HG02763 (cell line): ENCODE measurements around the gene ZNF185.
"Not testable (repeated sequence)": the region's sequence is repeated elsewhere in the genome, so short reads cannot be mapped to it uniquely, and the experiment has no call there.

Experiments
- ATAC-seq: cut with Tn5 transposase; IDR thresholded peaks from one replicate; pipeline ENCODE4 v1.9.1; 2021; ENCODE audit warnings: mild to moderate bottlenecking, moderate library complexity; ENCODE audit not compliant: unreplicated experiment

Gene ZNF185

DNA sequence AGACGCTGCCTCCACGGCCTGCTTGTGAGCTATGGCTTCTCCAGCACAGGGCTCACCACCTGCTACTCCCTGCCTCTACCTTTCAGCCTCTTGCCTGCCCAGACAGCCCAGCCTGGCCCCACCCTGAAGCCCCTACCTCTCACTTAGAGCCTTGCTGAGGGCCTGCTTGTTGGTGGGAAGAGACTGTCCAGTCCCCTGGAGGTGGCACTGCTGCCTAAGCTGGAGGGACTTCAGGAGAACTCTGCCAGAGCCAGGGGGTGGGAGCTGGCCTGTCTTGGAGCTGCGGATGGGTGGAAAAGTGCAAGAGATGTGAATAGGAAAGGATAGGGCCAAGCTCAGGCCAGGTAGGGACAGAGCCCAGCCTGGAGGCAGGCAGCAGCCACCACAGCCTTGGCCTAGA, 2.7 kb upstream of the ZNF185 start:
- no peak for ATAC-seq

DNA sequence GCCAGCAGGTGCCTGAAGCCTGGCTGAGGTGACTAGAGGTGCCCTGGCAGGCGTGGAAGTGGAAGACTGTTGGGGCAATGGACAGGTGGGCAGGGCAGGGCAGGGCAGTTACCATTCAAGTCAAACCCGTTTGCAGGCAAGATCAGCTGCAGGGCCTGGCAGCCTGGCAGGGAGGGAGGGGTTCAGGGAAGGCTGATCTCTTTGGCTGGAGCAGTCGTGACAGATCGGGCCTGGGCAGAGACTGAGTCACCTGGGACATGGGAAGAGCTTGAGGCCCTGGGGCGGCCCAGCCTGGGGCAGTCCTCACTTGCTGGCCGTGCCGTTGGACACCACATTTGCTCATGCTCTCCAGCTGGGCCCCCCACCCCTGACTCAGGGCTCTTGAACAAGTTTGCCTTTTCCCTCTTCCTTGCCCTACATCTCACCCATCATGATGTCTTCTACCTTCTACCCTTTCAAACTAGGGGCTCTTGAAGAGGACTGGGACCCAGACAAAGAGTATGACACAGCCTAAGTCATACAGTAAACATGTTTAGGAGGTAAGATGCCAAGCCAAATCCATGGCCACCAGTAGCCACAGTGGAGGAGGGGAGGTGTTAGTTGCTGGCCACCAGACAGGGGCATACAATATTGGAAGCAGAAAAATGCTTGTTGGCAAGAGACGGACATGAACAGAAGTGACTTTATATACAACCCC, 2.0 kb upstream of the ZNF185 start:
- ATAC-seq = no peak

DNA sequence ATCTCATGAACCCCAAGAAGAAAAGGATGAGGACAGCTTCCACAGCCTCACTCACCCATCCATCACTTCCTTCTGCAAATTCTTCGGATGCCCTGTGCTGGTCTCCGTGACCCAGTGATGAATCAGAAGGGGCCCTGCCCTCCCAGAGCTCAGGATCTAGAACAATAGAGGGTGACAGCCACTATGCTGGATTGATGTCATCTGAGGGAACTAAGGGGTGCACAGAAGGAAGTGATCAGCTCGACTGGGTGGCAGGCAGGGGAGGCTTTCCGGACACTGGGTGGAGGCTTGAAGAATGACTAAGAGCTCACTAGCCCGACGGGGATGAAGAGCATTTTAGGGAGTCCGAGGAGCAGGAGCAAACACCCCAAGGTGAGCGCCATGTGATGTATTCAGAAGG, 1.4 kb upstream of the ZNF185 start:
- no peak for ATAC-seq

DNA sequence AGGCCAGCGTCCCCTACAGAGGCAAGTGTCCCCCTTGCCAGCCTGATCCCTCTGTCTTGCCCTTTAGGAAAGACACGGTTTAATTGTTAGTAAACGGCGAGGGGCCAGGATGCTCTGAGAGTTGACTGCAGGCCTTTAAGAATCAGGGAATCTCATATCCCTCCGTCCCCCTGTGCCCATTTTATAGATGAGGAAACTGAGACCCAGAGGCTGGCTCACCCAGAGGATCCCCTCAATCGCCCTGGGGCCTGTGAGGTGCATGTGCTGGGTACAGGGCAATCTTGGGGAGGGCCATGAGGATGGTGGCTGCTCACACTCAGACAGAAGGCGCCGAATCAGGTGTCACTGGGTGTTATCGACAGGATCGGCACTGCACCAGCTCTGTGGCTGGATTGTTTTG, 575 bp downstream of the ZNF185 start:
- ATAC-seq = no peak

DNA sequence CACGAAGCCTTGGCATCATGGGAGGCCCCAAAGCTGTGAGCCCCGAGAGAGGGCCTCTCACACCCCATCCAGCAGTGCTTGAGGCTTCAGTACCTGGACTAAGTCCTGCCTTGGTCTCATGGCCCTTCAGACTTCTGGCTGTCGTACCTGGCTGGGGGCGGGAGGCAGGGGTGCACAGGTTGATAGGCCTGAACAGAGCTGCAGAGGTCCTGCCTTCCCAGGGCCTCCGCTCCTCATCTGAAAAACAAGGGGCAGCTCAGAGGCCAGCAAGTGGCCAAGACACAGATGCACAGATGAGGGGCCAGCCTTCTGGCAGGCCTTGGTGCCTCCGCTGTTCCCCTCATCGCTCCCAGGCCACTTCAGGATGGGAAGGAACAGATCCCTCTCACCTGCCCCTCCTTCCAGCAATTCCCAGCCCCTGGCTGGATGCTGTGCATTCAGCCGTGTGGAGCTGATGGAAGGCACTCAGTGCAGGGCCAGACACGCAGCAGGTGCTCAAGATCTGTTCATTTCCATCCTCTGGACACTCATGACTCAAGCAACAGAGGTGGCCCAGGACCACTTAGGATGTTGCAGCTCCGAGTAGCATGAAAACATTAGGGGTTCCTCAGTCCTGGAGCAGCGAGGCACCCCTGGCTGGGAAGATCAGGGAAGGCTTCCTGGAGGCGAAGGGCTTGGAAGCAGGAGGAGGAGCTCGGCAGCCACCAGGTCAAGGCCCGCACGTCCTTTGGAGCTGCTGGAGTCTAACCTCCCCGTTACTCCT, 1.4 kb downstream of the ZNF185 start:
- no peak for ATAC-seq

DNA sequence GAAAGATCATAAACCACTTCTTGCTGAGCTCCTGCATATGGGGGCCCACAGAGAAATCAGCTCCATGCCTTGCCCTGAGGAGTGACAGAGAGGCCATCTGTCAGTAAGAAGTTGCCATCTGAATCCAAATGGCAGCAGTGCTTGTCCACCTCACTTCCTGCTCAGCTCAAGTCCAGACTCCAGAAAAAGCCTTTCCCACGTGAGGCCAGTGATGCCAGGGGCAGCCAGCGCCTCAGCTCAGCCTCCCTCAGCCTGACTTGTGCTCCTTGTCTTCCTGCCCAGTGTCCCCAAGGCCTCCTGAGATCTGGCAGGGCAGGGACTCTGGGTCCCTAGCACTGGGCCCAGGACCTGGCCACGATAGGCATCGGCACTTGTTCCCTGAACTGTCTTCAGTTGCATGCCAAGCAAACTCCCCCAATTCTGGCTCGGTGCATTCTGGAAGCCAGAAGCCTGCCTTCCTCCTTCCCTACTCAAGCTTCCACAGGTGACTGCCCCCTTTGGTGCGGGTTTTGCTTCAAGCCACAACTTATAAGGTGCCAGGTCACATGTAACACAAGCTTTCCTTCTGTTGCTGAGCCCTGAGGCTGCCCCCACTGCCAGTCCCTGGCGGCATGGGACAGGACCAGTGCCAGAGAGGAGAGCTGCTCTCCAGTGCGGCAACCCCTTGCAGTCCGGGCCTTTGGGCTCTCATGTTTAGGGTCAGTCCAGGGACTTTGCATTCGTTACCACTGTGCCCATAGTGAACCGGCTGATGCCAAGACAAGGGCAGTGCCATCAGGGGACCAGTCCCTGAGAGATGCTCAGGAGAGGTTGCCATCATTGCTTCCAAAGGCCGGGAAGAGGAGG, 2.2 kb downstream of the ZNF185 start:
- ATAC-seq = no peak

DNA sequence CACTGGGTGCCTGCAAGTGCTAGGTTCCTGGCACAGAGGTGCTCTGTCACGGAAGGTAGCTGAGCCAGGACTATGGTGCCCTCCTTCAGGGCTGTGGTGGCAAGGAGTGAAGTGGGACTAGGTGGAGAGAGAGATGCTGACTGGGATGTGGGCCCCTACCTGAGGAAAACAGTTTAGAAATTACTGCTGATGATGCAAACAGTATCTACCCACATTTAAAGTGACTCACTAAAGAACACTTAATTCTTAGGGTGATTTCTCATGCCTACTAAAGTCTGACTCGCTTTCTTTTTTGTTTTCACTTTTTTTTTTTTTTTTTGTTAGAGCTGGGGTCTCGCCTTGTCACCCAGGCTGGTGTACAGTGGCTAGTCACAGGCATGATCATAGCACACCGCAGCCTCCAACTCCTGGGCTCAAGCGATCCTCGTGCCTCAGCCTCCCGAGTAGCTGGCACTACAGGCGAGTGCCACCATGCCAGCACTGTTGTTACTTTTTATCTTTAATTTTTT, 3.1 kb downstream of the ZNF185 start:
- ATAC-seq = no peak

DNA sequence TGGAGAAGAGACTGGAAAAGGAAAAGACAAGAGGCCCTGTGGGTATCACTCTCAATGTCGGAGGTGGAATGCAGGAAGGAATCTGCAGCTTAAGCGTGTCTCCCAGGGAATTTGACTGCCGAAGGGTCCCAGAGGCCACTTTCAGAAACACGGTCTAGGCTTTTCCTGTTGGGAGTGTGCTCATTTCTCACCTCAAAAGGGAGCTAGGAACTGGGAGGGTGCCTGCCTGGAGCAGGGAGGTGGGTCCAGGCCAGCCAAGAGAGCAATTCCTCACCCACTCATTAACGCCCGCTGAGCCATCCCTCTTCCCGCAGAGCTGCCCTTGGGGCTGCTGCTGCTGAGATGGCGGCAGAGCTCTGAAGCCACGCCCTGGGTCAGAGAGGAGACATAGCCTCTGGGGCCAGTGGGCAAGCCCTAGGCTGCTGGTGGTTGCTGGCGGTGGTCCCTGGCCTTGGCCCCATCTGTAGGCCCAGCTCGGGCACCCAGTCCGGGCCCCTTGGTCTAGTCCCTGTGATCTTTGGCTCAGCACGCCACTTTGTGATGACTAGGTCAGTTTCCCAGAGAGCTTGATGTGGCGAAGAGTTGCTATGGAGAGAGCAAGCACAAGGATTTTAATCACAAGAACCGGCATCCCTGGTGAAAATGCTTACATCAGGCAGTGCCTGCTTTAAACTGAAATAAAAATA, 4.1 kb downstream of the ZNF185 start:
- ATAC-seq = no peak

DNA sequence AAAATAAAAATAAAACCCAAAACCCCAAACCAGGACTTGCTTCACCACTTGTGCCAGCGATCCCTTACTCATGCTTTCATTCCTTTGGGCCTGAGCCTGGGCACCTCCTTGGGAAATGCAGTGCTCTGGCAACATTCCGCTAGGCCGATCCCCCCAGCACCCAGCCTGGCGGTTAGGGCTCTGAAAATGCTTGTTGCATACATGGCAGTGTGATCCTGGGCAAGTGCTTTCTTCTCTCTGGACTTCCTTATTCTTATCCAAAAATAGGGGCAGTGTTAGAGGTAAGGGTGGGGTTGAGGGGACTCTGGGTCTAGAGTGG, 4.6 kb downstream of the ZNF185 start:
- no peak for ATAC-seq

DNA sequence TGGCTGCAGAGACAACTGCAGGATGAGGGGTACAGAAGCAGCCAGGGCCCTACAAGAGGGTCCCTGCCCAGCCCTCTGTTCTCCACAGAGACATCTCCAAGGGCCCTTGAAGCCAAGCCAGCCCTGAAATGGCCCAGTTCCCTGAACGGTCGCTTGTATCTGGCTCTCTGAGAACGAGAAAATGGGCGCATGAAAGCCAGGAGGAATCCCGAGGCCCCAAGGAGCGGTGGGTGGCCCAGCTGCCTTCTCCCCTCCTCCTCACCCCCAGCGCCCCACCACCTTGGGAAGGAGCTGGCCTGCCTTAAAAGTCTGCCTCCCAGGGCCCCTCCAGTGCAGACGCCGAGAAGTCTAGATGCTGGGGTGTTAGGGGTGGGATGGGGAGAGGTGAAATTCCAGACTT, 5.7 kb downstream of the ZNF185 start:
- ATAC-seq = no peak

DNA sequence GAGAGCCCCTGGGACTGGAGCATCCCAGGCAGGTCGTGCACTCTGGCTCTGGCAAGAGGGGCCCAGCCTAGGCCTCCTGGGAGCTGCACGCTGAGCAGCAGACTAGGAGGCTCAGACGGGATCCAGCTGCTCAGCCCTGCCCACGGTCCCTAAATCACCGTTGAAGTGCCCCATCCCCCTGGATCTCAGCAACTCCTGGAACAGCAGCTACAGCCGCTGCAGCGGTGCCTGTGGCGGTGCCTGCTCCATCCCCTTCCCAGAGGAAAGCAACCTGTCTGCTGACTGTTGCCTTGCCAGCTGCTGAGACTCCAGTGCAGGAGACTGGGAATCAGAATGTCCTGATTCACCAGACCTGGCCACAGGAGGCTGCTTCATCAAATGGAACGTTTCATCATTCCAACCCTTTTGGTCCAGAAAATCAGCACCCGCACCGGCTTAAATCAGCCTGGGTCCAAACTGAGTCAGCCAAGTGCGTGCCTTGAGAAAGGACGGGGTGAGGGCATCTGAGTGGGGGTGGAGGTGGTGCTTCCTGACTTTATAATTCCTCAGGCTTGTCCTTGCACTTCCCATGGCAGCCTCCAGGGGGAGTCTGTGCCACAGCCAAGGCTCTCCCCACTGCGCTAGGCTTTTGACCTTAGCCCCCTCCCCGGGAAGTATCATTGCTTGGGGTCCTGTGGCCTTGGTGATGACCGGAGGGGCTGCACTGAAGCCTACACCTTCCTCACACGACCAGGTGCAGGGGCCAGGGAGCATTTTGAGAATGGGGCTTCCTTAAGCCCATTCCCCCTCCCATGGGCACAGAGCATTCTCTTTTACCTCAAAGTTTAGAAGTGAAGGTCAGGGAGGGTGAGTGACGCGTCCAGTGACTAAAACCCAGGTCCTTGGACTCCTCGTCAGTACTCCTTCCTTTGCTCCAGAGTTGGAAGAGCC, 6.5 kb downstream of the ZNF185 start:
- no peak for ATAC-seq

DNA sequence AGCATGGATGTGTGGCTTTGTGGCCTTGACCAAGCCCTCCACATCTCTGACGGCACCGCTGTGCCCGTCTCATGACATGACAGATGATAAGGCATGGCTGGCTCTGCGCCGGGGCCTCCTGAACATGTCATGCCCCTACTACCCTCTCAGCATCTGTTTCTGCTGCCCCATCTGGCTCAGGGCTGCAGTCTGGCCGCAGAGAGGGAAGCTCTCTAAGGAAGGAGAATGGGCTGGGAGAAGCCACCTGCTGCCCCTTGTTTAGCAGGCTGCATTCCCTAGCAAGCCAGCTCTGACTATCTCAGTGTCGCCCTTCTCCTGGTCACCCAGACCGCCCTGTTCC, 7.2 kb downstream of the ZNF185 start:
- ATAC-seq = no peak

DNA sequence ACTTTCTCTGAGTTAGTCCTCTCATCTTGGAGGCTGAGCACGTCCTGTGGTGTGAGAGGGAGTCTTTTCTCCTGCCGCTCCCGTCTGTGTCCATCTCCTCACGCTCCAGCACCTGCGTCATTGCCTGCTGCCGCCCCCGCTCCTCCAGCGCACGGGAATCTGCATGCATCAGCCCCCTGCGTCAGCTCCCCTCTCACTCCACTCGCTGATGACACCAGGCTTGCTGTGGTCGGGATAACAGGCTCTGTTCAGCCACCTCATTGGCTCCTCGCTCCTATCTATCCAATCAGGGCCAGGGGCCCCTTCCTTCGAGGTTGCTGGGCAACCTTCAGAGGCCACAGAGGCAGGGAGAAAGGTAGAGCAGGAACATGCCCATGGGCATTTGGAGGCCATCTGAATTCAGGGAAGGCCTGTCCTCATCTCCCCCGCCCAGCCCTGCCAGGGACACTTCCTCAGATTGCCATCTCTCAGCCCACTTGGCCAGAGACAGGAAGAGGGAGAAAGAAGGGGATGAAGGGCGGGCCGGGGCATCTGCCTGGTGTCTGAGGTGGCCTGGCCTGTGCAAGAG, 9.3 kb downstream of the ZNF185 start:
- ATAC-seq = no peak

DNA sequence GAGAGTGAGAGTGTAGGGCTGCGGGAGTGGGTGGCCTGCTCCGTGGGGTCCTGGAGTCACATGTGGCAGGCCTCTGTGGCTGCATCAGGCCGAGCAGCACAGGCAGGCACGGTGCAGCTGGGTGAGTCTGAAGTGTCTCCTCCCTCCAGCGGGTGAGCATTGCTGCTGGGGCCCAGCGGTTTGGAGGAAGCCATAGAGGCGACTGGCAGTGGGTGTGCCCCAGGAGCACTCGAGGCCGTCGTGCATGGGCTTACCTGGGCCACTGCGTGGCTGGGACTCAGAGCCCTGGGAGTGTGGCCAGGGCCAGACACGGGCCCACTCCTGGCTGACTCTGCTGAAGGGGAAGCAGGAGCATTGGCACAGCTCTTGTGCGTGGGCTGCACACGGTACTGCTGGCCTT, 10.6 kb downstream of the ZNF185 start:
- ATAC-seq = no peak

DNA sequence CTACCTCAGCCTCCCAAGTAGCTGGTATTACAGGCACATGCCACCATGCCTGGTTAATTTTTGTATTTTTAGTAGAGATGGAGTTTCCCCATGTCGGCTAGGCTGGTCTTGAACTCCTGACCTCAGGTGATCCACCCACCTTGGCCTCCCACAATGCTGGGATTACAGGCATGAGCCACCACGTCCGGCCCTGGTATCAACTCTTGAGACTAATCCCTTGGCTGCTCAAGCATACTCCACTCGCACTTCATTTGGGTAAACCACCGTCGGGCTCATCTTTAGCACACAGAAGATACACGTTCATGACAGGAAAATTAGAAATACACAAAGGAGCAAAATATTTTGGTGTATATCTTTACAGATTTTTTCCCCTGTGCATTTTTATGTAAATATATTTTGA, 12.2 kb downstream of the ZNF185 start:
- not testable (repeated sequence) for ATAC-seq

DNA sequence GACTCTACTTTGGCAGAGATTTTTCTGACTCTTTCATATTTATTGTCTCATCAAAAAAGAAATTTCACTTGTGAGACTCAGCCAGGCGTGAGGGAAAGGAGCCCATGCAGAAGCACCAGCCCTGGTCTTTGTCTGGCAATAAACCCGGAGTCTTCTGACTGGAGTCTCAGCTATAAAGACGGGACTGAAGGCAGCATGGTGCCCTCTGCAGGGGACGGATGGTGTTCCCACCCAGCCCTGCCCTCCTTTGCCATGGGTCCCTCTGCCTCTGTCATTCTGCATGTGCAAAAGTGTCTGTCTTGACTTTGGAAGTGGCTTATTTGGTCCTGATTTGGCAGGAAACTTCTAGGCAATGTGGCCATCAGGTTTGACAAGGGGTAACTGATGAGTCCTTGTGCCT, 14.2 kb downstream of the ZNF185 start:
- ATAC-seq = no peak

DNA sequence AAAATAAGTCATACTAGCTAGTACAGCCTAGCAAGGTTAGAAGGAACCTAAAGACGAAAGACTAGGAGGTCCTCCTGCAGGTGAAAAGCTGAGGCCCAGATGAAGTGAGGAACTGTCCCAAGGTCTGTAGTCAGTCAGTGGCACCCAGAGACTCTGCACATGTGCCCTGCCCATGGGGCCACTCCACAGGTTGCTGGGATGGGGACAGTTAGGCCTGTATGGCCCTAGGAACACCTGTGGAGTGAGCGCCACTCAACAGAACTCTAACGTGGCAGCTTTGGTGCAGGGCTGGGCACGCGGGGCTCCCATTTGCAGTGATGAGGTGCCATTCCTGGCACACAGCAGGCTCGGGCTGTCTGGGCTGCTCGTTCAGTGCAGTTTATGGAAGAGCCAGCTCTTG, 14.8 kb downstream of the ZNF185 start:
- no peak for ATAC-seq

DNA sequence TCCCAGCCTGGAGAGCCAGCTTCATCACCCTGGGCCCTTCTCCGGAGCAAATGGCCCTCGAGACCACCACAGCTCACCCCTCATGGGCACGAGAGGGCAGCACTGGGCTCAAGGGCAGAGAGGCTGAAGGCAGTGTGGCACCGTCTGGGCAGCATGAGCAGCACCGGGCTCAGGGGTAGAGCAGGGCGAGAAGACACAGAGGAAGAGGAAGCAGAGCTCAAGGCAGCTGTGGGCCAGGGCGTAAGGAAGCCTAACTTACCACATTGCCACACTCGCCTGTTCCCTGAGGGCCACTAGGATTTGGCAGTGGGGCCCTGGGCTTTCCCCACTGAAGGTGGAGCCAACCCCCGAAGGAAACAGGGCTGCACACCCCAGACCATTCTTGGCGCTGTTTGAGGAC, 15.5 kb downstream of the ZNF185 start:
- no peak for ATAC-seq

DNA sequence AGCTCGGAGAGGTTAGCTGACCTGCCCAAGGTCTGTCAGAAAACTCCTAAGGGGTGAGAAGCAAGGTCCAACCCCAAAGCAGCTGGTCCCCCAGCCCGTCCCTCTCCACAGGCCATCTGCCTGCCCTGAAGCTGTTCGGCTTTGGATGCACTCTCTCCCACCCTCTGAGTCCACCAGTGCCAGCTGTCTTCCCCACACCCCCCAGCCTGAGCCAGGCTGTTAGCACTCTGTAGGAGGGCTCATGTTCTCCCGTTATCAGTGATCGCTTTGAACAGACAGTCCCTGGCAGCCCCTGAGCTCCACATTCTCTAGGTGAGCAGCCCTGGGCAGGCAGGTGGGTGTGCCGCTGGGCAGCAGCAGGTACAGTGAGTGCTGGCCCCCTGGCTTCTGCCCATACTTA, 16.0 kb downstream of the ZNF185 start:
- ATAC-seq = no peak
